Measurements from ENCODE around the gene ATR. TPM values are rescaled to one million over a fixed set of nuclear protein-coding genes. Genes with fewer than 3 reads are reported as not detected.

Gene ATR
- total RNA-seq, 1 donor from 2014 or later: 15.2 TPM

GRCh38 chr3:142543307-142543706 is 35.2 kb downstream of the ATR start:
- H3K9me3 Mint-ChIP-seq (ENCODE audit: low read depth): no peaks in the 10 kb centered on the region
- peaks cover 4% of the 10 kb centered on the region for H3K36me3 Mint-ChIP-seq (ENCODE audit: low read depth)
- H3K27ac Mint-ChIP-seq (ENCODE audit: unreplicated experiment): no peak overlapping the region
- H3K4me3 Mint-ChIP-seq (ENCODE audit: unreplicated experiment): no peak overlapping the region
- no peaks in the 10 kb centered on the region for H3K4me1 Mint-ChIP-seq (ENCODE audit: low read depth)
- H3K27me3 Mint-ChIP-seq (ENCODE audit: low read depth): no peaks in the 10 kb centered on the region
- TF ChIP-seq, protein P1, sequence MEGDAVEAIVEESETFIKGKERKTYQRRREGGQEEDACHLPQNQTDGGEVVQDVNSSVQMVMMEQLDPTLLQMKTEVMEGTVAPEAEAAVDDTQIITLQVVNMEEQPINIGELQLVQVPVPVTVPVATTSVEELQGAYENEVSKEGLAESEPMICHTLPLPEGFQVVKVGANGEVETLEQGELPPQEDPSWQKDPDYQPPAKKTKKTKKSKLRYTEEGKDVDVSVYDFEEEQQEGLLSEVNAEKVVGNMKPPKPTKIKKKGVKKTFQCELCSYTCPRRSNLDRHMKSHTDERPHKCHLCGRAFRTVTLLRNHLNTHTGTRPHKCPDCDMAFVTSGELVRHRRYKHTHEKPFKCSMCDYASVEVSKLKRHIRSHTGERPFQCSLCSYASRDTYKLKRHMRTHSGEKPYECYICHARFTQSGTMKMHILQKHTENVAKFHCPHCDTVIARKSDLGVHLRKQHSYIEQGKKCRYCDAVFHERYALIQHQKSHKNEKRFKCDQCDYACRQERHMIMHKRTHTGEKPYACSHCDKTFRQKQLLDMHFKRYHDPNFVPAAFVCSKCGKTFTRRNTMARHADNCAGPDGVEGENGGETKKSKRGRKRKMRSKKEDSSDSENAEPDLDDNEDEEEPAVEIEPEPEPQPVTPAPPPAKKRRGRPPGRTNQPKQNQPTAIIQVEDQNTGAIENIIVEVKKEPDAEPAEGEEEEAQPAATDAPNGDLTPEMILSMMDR (IDR thresholded peaks at IDR 0.05): no peak
- no peak for DNase-seq (ENCODE audit: low spot score)

GRCh38 chr3:142542054-142542453 is 36.5 kb downstream of the ATR start:
- Mint-ChIP-seq H3K27me3 (ENCODE audit: low read depth) (no peaks in the 10 kb centered on the region), H3K36me3 (ENCODE audit: low read depth) (peaks cover 4% of the 10 kb centered on the region), H3K9me3 (ENCODE audit: low read depth) (no peaks in the 10 kb centered on the region), H3K4me3 (ENCODE audit: unreplicated experiment) (no peak overlapping the region), H3K27ac (ENCODE audit: unreplicated experiment) (no peak overlapping the region), H3K4me1 (ENCODE audit: low read depth) (no peaks in the 10 kb centered on the region)
- DNase-seq (ENCODE audit: low spot score): no peak
- TF ChIP-seq, protein P1 (IDR thresholded peaks at IDR 0.05): no peak

DNA sequence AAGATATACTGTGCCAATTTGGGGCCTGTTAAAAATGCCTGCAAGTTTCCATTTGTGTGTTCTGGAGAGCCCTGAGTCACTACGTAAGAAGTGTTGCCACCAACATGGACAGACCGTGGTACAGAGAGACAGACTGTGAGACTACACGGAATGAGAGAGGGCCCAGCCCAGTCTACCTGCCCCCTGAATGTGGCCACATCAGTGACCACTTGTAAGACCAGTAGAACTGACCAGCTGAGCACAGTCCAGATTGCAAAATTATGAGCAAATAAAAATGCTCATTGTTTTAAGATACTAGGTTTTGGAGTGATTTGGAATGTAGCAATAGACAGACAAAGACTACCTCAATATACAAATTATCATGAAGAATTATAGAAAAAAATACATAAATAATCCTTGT is 42.0 kb downstream of the ATR start:
- H3K4me3 Mint-ChIP-seq (ENCODE audit: unreplicated experiment): no peak overlapping the region
- no peak for DNase-seq (ENCODE audit: low spot score)
- no peak overlapping the region for H3K27ac Mint-ChIP-seq (ENCODE audit: unreplicated experiment)
- TF ChIP-seq, protein P1 (IDR thresholded peaks at IDR 0.05): no peak
- no peaks in the 10 kb centered on the region for H3K9me3 Mint-ChIP-seq (ENCODE audit: low read depth)
- no peaks in the 10 kb centered on the region for H3K4me1 Mint-ChIP-seq (ENCODE audit: low read depth)
- no peaks in the 10 kb centered on the region for H3K27me3 Mint-ChIP-seq (ENCODE audit: low read depth)
- H3K36me3 Mint-ChIP-seq (ENCODE audit: low read depth): peaks cover 24% of the 10 kb centered on the region

DNA sequence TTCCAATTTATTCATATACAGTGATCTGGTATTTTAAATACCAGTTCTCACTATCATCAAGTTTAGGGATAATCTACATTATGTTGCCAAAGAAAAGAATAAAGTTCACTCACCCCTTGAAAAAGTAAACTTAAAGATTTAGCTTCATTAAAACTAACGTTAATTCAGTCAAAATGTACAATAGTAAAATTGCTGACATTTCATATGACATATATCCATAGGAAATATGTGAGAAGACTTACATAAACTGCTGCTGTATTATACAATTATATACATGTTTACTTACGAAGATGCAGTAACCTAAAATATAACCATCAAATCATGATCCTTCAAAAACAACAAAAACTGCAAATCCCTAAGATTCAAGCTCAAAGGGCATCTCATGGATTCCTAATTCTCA is 44.0 kb downstream of the ATR start:
- TF ChIP-seq, protein P1 (IDR thresholded peaks at IDR 0.05): no peak
- H3K36me3 Mint-ChIP-seq (ENCODE audit: low read depth): peaks cover 31% of the 10 kb centered on the region
- H3K4me3 Mint-ChIP-seq (ENCODE audit: unreplicated experiment): no peak overlapping the region
- no peak for DNase-seq (ENCODE audit: low spot score)
- no peaks in the 10 kb centered on the region for H3K27me3 Mint-ChIP-seq (ENCODE audit: low read depth)
- H3K9me3 Mint-ChIP-seq (ENCODE audit: low read depth): peaks cover 5% of the 10 kb centered on the region
- no peaks in the 10 kb centered on the region for H3K4me1 Mint-ChIP-seq (ENCODE audit: low read depth)
- H3K27ac Mint-ChIP-seq (ENCODE audit: unreplicated experiment): no peak overlapping the region

DNA sequence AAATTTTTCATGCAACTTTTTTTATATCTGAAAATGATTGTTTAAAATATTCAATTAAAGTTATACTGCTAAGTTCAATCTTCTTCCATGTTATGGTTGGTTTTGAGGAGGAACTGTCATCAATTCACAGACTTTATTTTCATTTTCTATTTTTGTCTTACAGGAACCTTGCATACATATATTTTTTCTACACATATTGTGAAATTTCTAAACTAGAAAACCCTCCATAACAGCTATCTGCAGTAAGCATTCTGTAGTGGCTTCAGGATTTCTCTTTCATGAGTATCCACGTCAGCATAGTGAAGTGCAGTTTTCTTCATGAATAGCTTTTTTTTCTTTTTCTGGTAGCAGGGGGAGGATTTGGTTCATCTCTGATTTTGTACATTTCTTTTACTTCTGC is 48.2 kb downstream of the ATR start:
- H3K4me3 Mint-ChIP-seq (ENCODE audit: unreplicated experiment): no peak overlapping the region
- H3K9me3 Mint-ChIP-seq (ENCODE audit: low read depth): peaks cover 5% of the 10 kb centered on the region

More for the DNA sequence above, 48.2 kb downstream of the ATR start:
- peaks cover 31% of the 10 kb centered on the region for H3K36me3 Mint-ChIP-seq (ENCODE audit: low read depth)
- TF ChIP-seq, protein P1 (IDR thresholded peaks at IDR 0.05): no peak
- H3K4me1 Mint-ChIP-seq (ENCODE audit: low read depth): no peaks in the 10 kb centered on the region
- no peaks in the 10 kb centered on the region for H3K27me3 Mint-ChIP-seq (ENCODE audit: low read depth)
- no peak overlapping the region for H3K27ac Mint-ChIP-seq (ENCODE audit: unreplicated experiment)
- no peak for DNase-seq (ENCODE audit: low spot score)
